ENCODE results near the gene GTF3C4. TPM values are rescaled to one million over a fixed set of nuclear protein-coding genes. Genes with fewer than 3 reads are reported as not detected.

GTF3C4 gene
- polyA plus RNA-seq, 1 experiment, result 2.8 TPM

- Histone ChIP-seq H3K36me3 (ENCODE audit: control insufficient read depth, insufficient read depth, low read length) (no peaks in the 10 kb centered on the region), H3K4me3 (ENCODE audit: low read depth, low read length) (no peak overlapping the region), H3K27me3 (ENCODE audit: control insufficient read depth, insufficient read depth, low read length) (peaks cover 8% of the 10 kb centered on the region)
- DNase-seq (ENCODE audit: low read depth), result no peak
- ChIA-PET POLR2A (no interaction called here), CTCF (interaction anchor here (0.6 kb wide), 1 partner anchor 16 kb away, joined by 3 read pairs; no protein-coding TSS in a partner anchor)
- no peak for TF ChIP-seq CTCF (IDR thresholded peaks at IDR 0.05; ENCODE audit: insufficient read depth, low read depth, low read length)
Observed at GRCh38 chr9:132722564-132723065, 52.4 kb downstream of the GTF3C4 start.

- H3K36me3 ChIP-seq (ENCODE audit: control insufficient read depth, insufficient read depth, low read length), result no peaks in the 10 kb centered on the region
- H3K27me3 ChIP-seq (ENCODE audit: control insufficient read depth, insufficient read depth, low read length), result peaks cover 8% of the 10 kb centered on the region
- TF ChIP-seq CTCF (IDR thresholded peaks at IDR 0.05; ENCODE audit: insufficient read depth, low read depth, low read length), result no peak
- ChIA-PET POLR2A (no interaction called here), CTCF (no interaction called here)
- no peak overlapping the region for H3K4me3 ChIP-seq (ENCODE audit: low read depth, low read length)
- no peak for DNase-seq (ENCODE audit: low read depth)
Observed at GRCh38 chr9:132723809-132724208, 53.5 kb downstream of the GTF3C4 start.

GRCh38 chr9:132725306-132725705, 55.0 kb downstream of the GTF3C4 start:
- ChIA-PET CTCF (no interaction called here), POLR2A (no interaction called here)
- H3K27me3 ChIP-seq (ENCODE audit: control insufficient read depth, insufficient read depth, low read length), result peaks cover 8% of the 10 kb centered on the region

GRCh38 chr9:132726576-132727130, 56.4 kb downstream of the GTF3C4 start:
- peaks cover 8% of the 10 kb centered on the region for H3K27me3 ChIP-seq (ENCODE audit: control insufficient read depth, insufficient read depth, low read length)
- H3K4me3 ChIP-seq (ENCODE audit: low read depth, low read length), result no peak overlapping the region
- no peak for TF ChIP-seq CTCF (IDR thresholded peaks at IDR 0.05; ENCODE audit: insufficient read depth, low read depth, low read length)
- no peaks in the 10 kb centered on the region for H3K36me3 ChIP-seq (ENCODE audit: control insufficient read depth, insufficient read depth, low read length)
- no peak for DNase-seq (ENCODE audit: low read depth)
- ChIA-PET CTCF (no interaction called here), POLR2A (no interaction called here)

More at GRCh38 chr9:132725306-132725705, 55.0 kb downstream of the GTF3C4 start:
- TF ChIP-seq CTCF (IDR thresholded peaks at IDR 0.05; ENCODE audit: insufficient read depth, low read depth, low read length), result no peak
- Histone ChIP-seq H3K36me3 (ENCODE audit: control insufficient read depth, insufficient read depth, low read length) (no peaks in the 10 kb centered on the region), H3K4me3 (ENCODE audit: low read depth, low read length) (no peak overlapping the region)
- no peak for DNase-seq (ENCODE audit: low read depth)

GRCh38 chr9:132728071-132728470, 57.8 kb downstream of the GTF3C4 start:
- TF ChIP-seq CTCF (IDR thresholded peaks at IDR 0.05; ENCODE audit: insufficient read depth, low read depth, low read length), result no peak
- ChIA-PET CTCF (no interaction called here), POLR2A (no interaction called here)
- H3K4me3 ChIP-seq (ENCODE audit: low read depth, low read length), result no peak overlapping the region
- DNase-seq (ENCODE audit: low read depth), result no peak
- H3K36me3 ChIP-seq (ENCODE audit: control insufficient read depth, insufficient read depth, low read length), result no peaks in the 10 kb centered on the region
- H3K27me3 ChIP-seq (ENCODE audit: control insufficient read depth, insufficient read depth, low read length), result peaks cover 5% of the 10 kb centered on the region
